Measurements from ENCODE around the gene STX1A.

DNA sequence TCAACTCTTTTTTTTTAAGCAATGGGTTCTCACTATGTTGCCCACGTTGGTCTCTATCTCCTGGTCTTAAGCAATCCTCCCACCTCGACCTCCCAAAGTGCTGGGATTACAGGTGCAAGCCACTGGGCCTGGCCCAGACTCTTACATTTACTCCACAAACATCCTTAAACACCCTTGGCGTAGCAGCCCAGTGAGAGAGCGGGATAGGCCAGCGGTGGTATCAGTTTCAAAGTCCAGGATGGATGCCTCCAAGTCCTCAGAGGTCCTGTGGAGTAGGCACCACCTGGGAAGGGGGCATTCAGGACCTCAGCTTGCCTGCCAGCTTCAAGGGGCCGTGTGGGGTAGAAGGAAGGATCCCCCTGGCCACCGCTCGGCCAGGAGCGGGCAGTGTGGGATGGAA is 69.9 kb downstream of the STX1A start:
- TF ChIP-seq, protein P1, sequence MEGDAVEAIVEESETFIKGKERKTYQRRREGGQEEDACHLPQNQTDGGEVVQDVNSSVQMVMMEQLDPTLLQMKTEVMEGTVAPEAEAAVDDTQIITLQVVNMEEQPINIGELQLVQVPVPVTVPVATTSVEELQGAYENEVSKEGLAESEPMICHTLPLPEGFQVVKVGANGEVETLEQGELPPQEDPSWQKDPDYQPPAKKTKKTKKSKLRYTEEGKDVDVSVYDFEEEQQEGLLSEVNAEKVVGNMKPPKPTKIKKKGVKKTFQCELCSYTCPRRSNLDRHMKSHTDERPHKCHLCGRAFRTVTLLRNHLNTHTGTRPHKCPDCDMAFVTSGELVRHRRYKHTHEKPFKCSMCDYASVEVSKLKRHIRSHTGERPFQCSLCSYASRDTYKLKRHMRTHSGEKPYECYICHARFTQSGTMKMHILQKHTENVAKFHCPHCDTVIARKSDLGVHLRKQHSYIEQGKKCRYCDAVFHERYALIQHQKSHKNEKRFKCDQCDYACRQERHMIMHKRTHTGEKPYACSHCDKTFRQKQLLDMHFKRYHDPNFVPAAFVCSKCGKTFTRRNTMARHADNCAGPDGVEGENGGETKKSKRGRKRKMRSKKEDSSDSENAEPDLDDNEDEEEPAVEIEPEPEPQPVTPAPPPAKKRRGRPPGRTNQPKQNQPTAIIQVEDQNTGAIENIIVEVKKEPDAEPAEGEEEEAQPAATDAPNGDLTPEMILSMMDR (IDR thresholded peaks at IDR 0.05), result no peak
- no peak for TF ChIP-seq POLR2A (IDR thresholded peaks at IDR 0.05)

Measured in heart left ventricle (tissue), 13 donors.